K562 (cell line): ENCODE measurements around the gene GARIN5B. TPM values are rescaled to one million over a fixed set of nuclear protein-coding genes. Genes with fewer than 3 reads are reported as not detected.

Experiments
- DEAF1 ChIP-seq: fragments of 450-650 bp; formaldehyde crosslinking; IDR thresholded peaks from 2 replicates; pipeline ENCODE4 v1.4.0; 2020; ENCODE audit warnings: mild to moderate bottlenecking, moderate library complexity
- ETV5 ChIP-seq: sonication (generic); formaldehyde crosslinking; IDR thresholded peaks from 2 replicates; pipeline ENCODE4 v1.4.0; 2020; ENCODE audit warnings: low read depth, mild to moderate bottlenecking, missing genetic modification reagents
- GABPB1 ChIP-seq: sonication (generic); formaldehyde crosslinking; IDR thresholded peaks from 2 replicates; pipeline ENCODE4 v1.8.0; 2022; ENCODE audit warnings: mild to moderate bottlenecking, missing genetic modification reagents
- POLR2G ChIP-seq: fragments of 200-400 bp; formaldehyde crosslinking; IDR thresholded peaks from 2 replicates; pipeline ENCODE4 v1.6.1; 2017; ENCODE audit warnings: low read depth, mild to moderate bottlenecking, antibody characterized with exemption, low read length, moderate library complexity
- TFAP4 ChIP-seq: sonication (generic); formaldehyde crosslinking; IDR thresholded peaks from 2 replicates; pipeline ENCODE4 v1.8.0; 2022; ENCODE audit warnings: missing genetic modification reagents, mild to moderate bottlenecking, moderate library complexity, borderline replicate concordance
- ZBTB11 ChIP-seq, 3 experiments: fragments of 200-800 bp in 1 of 3; fragments of 250-450 bp in 1 of 3; fragments of 450-650 bp in 1 of 3; sonication (Bioruptor Pico) in 1 of 3; sonication (Bioruptor generic) in 1 of 3; formaldehyde crosslinking in 1 of 3; IDR thresholded peaks; 2 replicates each; pipeline versions ENCODE4 v1.6.1 to v1.8.0; 2016 to 2022; ENCODE audit warnings: mild to moderate bottlenecking in 2 of 3, missing genetic modification characterization in 2 of 3, missing compliant biosample characterization in 1 of 3, moderate library complexity in 1 of 3
- ZBTB40 ChIP-seq, 2 experiments: fragments of 450-650 bp in 1 of 2; sonication (generic) in 1 of 2; formaldehyde crosslinking in 1 of 2; IDR thresholded peaks; 2 replicates each; pipeline versions ENCODE4 v1.7.1 to v1.9.0; 2016 to 2022; ENCODE audit warnings: inconsistent platforms in 1 of 2, mild to moderate bottlenecking in 1 of 2, missing genetic modification reagents in 1 of 2
- polyA plus RNA-seq, 8 experiments: library from polyadenylated mRNA; depleted of rRNA in 4 of 8; stranded (reverse) in 5 of 8; unstranded in 3 of 8; fragments of >200 nt; fragmentation: Nextera tagmentation in 2 of 8; fragmentation: Illumina TruSeq in 1 of 8; extraction: Ambion mirVana in 2 of 8; extraction: Trizol in 1 of 8; gene quantifications; 2 replicates each; pipeline versions ENCODE4 v1.2.1 to v1.2.3, GENCODE V29; 2011 to 2014; ENCODE audit warnings: inconsistent platforms in 1 of 8, missing spikeins in 1 of 8
- total RNA-seq, 7 experiments: library from RNA; depleted of rRNA in 6 of 7; stranded (reverse); fragments of >200 nt in 6 of 7; fragmentation: Illumina TruSeq in 2 of 7; extraction: Trizol in 2 of 7; gene quantifications; 2 replicates each; pipeline versions ENCODE4 v1.2.1 to v1.2.3, GENCODE V29; 2011 to 2021; ENCODE audit warnings: low replicate concordance in 1 of 7

Gene GARIN5B
- total and polyA plus RNA-seq, 9 of the 15 experiments (the other 6 are each of a cell fraction or from before 2014, with no cell fraction given): not detected

- TF ChIP-seq ZBTB40 (IDR thresholded peaks at IDR 0.05) (peak; percentile 54), ZBTB40 (CRISPR knock-in tag; IDR thresholded peaks at IDR 0.05) (no peak), ZBTB11 (CRISPR knock-in tag; IDR thresholded peaks at IDR 0.05) (peak in 1 of 3 experiments; percentile 62; a peak in 1 of 6 replicates), POLR2G (0 out of 2 replicates have a peak, but pooled peaks have one; percentile 5), TFAP4 (CRISPR knock-in tag) (peak; percentile 30; the same call in 1 of the 2 replicates), GABPB1 (CRISPR knock-in tag) (peak; percentile 74; the same call in 1 of the 2 replicates), DEAF1 (no peak), ETV5 (no peak)
These were observed 57.6 kb downstream of the GARIN5B start (continued) for GRCh38 chr19:55305491-55305890.
